ENCODE measurements around the gene DUOX2.

DUOX2 gene

GRCh38 chr15:45114076-45114750, at the start of gene DUOX2, which contains the start of gene DUOXA2:
Gene DUOX2 (minus strand): TSS chr15:45114172. CDS start chr15:45113411, 761 bp downstream.
Gene DUOXA2 (plus strand): TSS chr15:45114326. CDS start chr15:45114606, 280 bp downstream.
- DNase-seq (ENCODE audit: low read depth in 2 of 2): no peak

GRCh38 chr15:45163508-45163856, 49.5 kb upstream of the DUOX2 start:
- no peak for DNase-seq (ENCODE audit: low read depth in 2 of 2)

- peak; percentile 50 to 54 for DNase-seq (ENCODE audit: low read depth in 2 of 2)
Observed at GRCh38 chr15:45162771-45163507, 49.0 kb upstream of the DUOX2 start.

DNA sequence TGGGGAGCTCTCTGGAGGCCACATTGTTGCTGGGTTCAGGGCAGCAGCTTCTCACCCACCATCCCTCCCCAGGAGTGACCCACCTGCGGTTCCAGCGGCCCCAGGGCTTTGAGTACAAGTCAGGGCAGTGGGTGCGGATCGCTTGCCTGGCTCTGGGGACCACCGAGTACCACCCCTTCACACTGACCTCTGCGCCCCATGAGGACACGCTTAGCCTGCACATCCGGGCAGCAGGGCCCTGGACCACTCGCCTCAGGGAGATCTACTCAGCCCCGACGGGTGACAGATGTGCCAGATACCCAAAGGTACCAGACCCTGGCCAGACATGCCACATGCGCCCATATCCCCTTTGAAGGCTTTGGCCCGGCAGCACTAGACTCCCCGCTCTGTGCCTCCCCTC, 47.7 kb upstream of the DUOX2 start:
- no peak for DNase-seq (ENCODE audit: low read depth in 2 of 2)

DNA sequence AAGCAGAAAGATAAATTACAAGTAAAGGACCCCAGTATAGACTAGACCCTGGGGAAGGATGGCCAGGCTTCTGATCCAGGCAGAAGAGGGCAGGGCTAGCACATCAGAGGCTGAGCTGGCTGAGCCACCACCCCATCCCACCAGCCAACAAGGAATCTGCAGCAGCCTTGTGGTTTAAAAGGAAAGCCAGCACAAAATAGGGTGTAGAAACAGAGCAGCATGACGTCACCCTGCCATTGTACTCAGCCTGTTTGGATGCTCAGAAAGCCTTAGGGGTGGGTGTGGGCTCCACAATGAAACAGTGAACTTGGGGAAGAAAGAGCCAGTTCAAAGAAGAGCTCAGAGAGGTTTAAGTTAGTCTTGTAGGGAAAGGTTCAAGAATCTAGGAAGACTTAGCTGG, 44.0 kb upstream of the DUOX2 start:
- DNase-seq (ENCODE audit: low read depth in 2 of 2): no peak

DNA sequence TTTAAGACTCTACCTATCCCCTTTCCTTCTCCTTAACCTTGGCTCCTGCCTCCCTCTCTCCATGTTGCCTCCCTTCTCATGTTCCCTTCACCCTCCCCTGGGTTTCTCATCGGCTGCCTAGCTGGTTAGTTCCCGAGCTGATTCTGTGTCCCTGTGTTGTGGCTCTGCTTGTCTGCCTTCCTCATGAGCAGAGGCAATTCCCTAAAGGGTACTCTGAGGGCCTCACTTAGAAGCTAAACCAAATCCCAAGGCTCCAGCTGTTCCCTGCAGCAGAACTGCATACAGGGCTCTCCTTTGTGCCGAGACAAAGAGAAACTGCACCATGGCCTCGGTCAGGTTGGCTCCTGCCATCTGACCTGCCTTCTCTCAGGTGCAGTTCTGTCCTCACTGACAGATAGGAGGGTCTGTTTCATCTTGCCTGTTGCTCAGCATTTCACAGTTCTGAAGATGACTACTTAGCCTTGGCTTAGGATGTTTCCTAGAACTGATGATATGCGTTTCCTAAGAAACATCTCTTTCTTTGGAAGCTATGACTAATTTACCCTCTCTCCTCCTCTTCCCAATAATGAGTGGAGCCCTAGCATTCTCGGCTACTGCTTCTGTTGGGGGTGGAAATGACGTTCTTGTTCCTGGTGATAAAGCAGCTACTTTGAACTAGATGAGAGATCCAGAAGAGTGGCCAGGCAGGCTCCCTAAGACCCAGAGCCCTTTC, 42.9 kb upstream of the DUOX2 start:
- DNase-seq (ENCODE audit: low read depth in 2 of 2): no peak

DNA sequence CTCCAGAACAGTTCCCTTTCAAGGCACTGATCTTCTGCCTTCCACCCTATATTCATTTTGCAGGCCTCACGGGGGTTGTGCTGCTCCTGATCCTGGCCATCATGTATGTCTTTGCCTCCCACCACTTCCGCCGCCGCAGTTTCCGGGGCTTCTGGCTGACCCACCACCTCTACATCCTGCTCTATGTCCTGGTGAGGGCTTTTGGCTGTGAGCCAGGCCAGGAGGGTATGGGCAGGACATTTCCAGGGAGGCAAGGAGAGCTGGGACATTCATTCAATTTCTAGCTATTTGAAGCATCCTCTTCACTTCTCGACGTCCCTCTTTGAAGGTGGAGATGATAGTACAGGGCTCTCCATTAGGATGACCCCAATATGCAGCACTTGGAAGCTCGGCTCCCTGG, 41.8 kb upstream of the DUOX2 start:
- DNase-seq (ENCODE audit: low read depth in 2 of 2): no peak

- no peak for DNase-seq (ENCODE audit: low read depth in 2 of 2)
Observed at GRCh38 chr15:45151998-45152828, 38.2 kb upstream of the DUOX2 start.

- no peak for DNase-seq (ENCODE audit: low read depth in 2 of 2)
Observed at GRCh38 chr15:45150997-45151396, 37.0 kb upstream of the DUOX2 start.

DNA sequence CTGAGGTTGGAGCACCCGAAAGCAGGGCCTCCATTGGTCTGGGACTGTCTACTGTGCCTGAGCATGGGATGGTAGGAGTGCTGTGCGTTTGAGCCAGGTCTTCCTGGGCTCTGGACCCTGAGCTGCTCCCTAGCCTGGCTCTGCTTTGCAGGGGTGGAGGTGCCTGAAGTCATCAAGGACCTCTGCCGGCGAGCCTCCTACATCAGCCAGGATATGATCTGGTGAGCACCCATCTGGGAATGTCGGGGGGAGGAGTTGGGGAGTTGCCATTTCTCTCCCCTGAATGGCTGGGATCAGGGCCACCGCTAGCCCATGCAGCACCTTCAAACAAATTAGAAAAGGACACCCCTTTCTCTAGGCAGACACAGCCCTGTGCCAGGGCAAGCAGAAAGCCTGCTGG, 36.5 kb upstream of the DUOX2 start:
- no peak for DNase-seq (ENCODE audit: low read depth in 2 of 2)

DNA sequence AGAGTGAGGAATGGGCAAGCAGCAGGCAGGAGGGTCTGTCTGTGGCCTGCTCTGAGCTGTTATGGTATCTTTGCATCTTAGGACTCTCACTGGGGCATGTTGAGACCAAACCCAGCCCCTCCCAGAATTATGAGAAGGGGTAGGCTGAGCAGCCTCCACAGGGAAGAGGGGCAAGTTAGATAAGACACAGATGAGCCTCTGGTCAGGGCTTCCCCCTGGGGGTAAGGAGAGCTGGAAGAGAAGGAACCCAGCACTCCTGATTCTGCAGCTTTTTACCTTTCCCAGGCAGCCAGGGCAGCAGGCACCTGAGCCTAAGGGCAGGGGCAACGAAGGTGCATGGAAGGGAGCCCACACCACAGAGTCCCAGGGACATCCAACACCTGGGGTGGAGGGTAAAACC, 35.1 kb upstream of the DUOX2 start:
- DNase-seq (ENCODE audit: low read depth in 2 of 2): no peak

- no peak for DNase-seq (ENCODE audit: low read depth in 2 of 2)
Observed at GRCh38 chr15:45148076-45149059, 34.4 kb upstream of the DUOX2 start.

- no peak for DNase-seq (ENCODE audit: low read depth in 2 of 2)
Observed at GRCh38 chr15:45147606-45148005, 33.6 kb upstream of the DUOX2 start.

GRCh38 chr15:45146405-45146804, 32.4 kb upstream of the DUOX2 start:
- no peak for DNase-seq (ENCODE audit: low read depth in 2 of 2)

- no peak for DNase-seq (ENCODE audit: low read depth in 2 of 2)
Observed at GRCh38 chr15:45144775-45145174, 30.8 kb upstream of the DUOX2 start.

GRCh38 chr15:45143946-45144345, 30.0 kb upstream of the DUOX2 start:
- DNase-seq (ENCODE audit: low read depth in 2 of 2): no peak

DNA sequence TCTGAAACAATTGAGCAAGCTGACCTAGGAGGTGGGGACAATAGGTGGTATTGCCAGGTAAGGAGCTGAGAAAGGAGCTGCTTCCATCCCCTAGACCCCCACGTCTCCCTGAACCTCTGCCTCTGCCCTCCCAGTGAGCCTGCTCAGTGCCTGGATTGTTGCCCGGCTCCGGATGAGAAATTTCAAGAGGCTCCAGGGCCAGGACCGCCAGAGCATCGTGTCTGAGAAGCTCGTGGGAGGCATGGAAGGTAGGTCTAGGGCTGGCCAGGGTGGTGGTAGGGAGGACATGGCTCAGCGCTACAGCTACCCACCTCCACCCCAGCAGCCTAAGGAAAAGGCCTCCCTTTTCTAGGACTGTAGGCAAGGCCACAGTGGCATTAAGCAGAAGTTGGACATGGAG, 29.1 kb upstream of the DUOX2 start:
- DNase-seq (ENCODE audit: low read depth in 2 of 2): no peak

- no peak for DNase-seq (ENCODE audit: low read depth in 2 of 2)
Observed at GRCh38 chr15:45141386-45141785, 27.4 kb upstream of the DUOX2 start.

DNA sequence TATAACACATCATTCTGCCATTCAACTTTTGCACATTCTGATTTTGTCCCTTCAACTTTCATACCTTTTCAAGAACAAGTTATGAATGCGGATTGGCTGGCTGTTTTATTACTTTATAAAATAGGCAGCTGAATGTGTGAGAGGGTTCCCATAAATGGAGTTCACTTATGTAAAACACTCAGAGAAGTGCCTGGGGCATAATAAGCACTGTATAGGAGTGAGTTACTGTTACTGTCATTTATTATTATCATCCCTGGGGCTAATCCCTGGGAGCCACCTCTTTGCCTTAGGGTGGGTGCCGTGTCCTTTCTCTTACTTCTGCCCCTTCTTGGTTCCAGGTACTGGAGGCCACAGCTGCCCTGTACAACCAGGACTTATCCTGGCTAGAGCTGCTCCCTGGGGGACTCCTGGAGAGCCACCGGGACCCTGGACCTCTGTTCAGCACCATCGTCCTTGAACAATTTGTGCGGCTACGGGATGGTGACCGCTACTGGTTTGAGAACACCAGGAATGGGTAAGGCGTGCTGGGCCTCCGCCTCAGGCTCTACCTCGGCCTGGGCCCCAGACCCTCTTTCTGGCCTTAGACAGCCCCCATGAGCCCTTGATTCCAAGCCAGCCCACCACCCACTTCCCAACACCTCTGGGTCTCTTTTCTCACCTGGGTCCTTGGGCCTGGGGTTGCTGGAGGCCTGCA, 26.7 kb upstream of the DUOX2 start:
- no peak for DNase-seq (ENCODE audit: low read depth in 2 of 2)

- DNase-seq (ENCODE audit: low read depth in 2 of 2): no peak
Observed at GRCh38 chr15:45139770-45140169, 25.8 kb upstream of the DUOX2 start.

All from stimulated activated CD4-positive, alpha-beta T cell treated with anti-CD3 and anti-CD28 coated beads, Interleukin-4, amount 100 ng/mL, for 48 hours (primary cell).